ENCODE results near the gene IL17D. TPM values are rescaled to one million over a fixed set of nuclear protein-coding genes. Genes with fewer than 3 reads are reported as not detected.
"Not testable (repeated sequence)": the region's sequence is repeated elsewhere in the genome, so short reads cannot be mapped to it uniquely, and the experiment has no call there.

Gene IL17D
- total RNA-seq, 1 donor, result 2.2 TPM

DNA sequence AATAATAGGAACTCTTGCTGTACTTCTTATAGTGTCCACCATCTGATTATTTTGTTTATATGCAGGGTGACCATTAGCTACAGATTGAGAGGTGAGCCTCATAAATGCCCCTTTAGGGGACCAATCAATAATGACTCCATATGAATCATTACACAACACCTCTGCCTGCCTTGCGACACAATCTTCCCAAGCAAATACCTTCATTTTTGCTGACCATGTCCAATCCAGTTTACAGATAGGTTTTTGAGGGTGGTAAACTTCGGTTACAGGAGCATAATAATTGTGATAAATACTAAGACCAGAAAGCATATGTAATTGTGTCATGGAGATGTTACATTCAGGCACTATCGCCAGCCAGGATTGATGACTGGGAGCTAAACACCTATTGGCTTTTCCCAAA lies 23.6 kb upstream of the IL17D start:
- Histone ChIP-seq H3K27me3 (ENCODE audit: insufficient read depth, low read length) (no peaks in the 10 kb centered on the region), H3K27ac (ENCODE audit: low read depth, low read length) (no peak overlapping the region), H3K36me3 (ENCODE audit: insufficient read depth, low read length) (peaks cover 3% of the 10 kb centered on the region), H3K4me1 (ENCODE audit: insufficient read depth, low read length) (peaks cover 8% of the 10 kb centered on the region), H2AFZ (ENCODE audit: low read length) (no peak overlapping the region), H3K4me3 (ENCODE audit: insufficient read depth, low read length) (no peak overlapping the region), H3K4me2 (ENCODE audit: insufficient read depth, low read length) (no peak overlapping the region), H4K20me1 (ENCODE audit: insufficient read depth, low read length) (no peaks in the 10 kb centered on the region), H3K79me2 (ENCODE audit: insufficient read depth, low read length) (no peaks in the 10 kb centered on the region), H3K9me3 (ENCODE audit: low read depth, low read length) (no peaks in the 10 kb centered on the region)
- TF ChIP-seq CTCF (IDR thresholded peaks at IDR 0.05; ENCODE audit: extremely low read depth, low read depth, low read length), result no peak
- no peak for DNase-seq (ENCODE audit: insufficient read length, low spot score, missing footprints)

GRCh38 chr13:20680416-20681080 lies 23.0 kb upstream of the IL17D start:
- Histone ChIP-seq H3K79me2 (ENCODE audit: insufficient read depth, low read length) (no peaks in the 10 kb centered on the region), H3K27me3 (ENCODE audit: insufficient read depth, low read length) (no peaks in the 10 kb centered on the region), H4K20me1 (ENCODE audit: insufficient read depth, low read length) (no peaks in the 10 kb centered on the region), H3K4me3 (ENCODE audit: insufficient read depth, low read length) (no peak overlapping the region), H2AFZ (ENCODE audit: low read length) (no peak overlapping the region), H3K4me1 (ENCODE audit: insufficient read depth, low read length) (peaks cover 8% of the 10 kb centered on the region), H3K36me3 (ENCODE audit: insufficient read depth, low read length) (no peaks in the 10 kb centered on the region), H3K9me3 (ENCODE audit: low read depth, low read length) (no peaks in the 10 kb centered on the region), H3K4me2 (ENCODE audit: insufficient read depth, low read length) (no peak overlapping the region), H3K27ac (ENCODE audit: low read depth, low read length) (no peak overlapping the region)
- no peak for TF ChIP-seq CTCF (IDR thresholded peaks at IDR 0.05; ENCODE audit: extremely low read depth, low read depth, low read length)
- DNase-seq (ENCODE audit: insufficient read length, low spot score, missing footprints), result no peak

DNA sequence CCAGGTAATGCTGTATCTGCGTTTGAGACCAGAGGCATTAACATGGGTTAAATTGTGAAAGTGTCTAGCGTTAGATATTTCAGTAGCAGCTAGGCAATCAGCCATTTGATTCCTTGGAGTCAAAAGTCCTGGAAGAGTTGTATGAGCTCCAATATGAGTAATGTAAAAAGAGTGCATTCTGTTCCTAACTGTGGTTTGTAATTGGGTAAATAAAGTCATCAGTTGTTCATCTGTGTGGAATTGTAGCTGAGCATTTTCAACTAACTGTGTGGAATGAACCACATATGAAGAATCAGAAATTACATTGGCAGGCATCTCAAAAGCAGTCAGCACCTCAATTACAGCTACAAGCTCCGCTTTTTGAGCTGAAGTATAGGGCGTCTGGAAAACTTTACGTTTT lies 22.0 kb upstream of the IL17D start:
- H3K4me3 ChIP-seq (ENCODE audit: insufficient read depth, low read length), result not testable (repeated sequence)

DNA sequence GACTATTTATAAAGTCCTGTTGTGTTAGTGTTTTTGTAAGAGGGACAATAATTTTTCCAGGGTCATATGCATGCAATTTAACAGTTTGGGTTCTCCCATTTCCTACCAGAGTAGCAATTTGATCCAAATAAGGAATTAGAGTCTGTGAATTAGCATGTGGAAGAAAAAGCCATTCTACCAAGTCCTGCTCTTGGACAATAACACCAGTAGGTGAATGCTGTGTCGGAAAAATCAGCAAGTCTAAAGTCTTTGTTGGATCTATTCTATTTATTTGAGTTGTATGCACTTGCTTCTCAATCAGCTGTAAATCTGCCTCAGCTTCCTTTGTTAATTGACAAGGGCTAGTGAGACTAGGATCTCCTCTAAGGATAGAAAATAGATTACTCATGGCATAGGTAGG lies 21.4 kb upstream of the IL17D start:
- H3K4me3 ChIP-seq (ENCODE audit: insufficient read depth, low read length), result no peak overlapping the region
- H3K4me2 ChIP-seq (ENCODE audit: insufficient read depth, low read length), result peak overlapping the region; percentile 57
- DNase-seq (ENCODE audit: insufficient read length, low spot score, missing footprints), result no peak
- H2AFZ ChIP-seq (ENCODE audit: low read length), result no peak overlapping the region
- H3K4me1 ChIP-seq (ENCODE audit: insufficient read depth, low read length), result peaks cover 14% of the 10 kb centered on the region
- no peaks in the 10 kb centered on the region for H3K79me2 ChIP-seq (ENCODE audit: insufficient read depth, low read length)
- no peaks in the 10 kb centered on the region for H4K20me1 ChIP-seq (ENCODE audit: insufficient read depth, low read length)
- H3K27me3 ChIP-seq (ENCODE audit: insufficient read depth, low read length), result no peaks in the 10 kb centered on the region
- H3K27ac ChIP-seq (ENCODE audit: low read depth, low read length), result no peak overlapping the region
- H3K36me3 ChIP-seq (ENCODE audit: insufficient read depth, low read length), result no peaks in the 10 kb centered on the region
- no peaks in the 10 kb centered on the region for H3K9me3 ChIP-seq (ENCODE audit: low read depth, low read length)
- no peak for TF ChIP-seq CTCF (IDR thresholded peaks at IDR 0.05; ENCODE audit: extremely low read depth, low read depth, low read length)

More for the DNA sequence above, 22.0 kb upstream of the IL17D start:
- not testable (repeated sequence) for H2AFZ ChIP-seq (ENCODE audit: low read length); H3K9me3 ChIP-seq (ENCODE audit: low read depth, low read length); H3K79me2 ChIP-seq (ENCODE audit: insufficient read depth, low read length); H3K27me3 ChIP-seq (ENCODE audit: insufficient read depth, low read length); H3K4me1 ChIP-seq (ENCODE audit: insufficient read depth, low read length); H3K36me3 ChIP-seq (ENCODE audit: insufficient read depth, low read length); H4K20me1 ChIP-seq (ENCODE audit: insufficient read depth, low read length); H3K27ac ChIP-seq (ENCODE audit: low read depth, low read length)
- peak; percentile 75 for DNase-seq (ENCODE audit: insufficient read length, low spot score, missing footprints)
- peak overlapping the region; percentile 57 for H3K4me2 ChIP-seq (ENCODE audit: insufficient read depth, low read length)

Measured in osteoblast (primary cell).